Smooth muscle cell (in vitro differentiated cells): ENCODE measurements around the gene FNDC3A. TPM values are rescaled to one million over a fixed set of nuclear protein-coding genes. Genes with fewer than 3 reads are reported as not detected.
"Not testable (repeated sequence)": the region's sequence is repeated elsewhere in the genome, so short reads cannot be mapped to it uniquely, and the experiment has no call there.

Experiments
- DNase-seq: peaks from one replicate; lab custom pipeline; 2025; ENCODE audit not compliant: unreplicated experiment; lab: John Stamatoyannopoulos, UW
- H2AFZ ChIP-seq: fragments of 200-600 bp; sonication (generic); 2 replicates; pipeline ENCODE4 v1.6.0; 2016; ENCODE audit warnings: antibody characterized with exemption, low read depth, mild to moderate bottlenecking
- H3F3A ChIP-seq: fragments of 200-600 bp; sonication (generic); 2 replicates; pipeline ENCODE4 v1.6.0; 2017; ENCODE audit warnings: antibody characterized with exemption, low read depth
- H3K27ac ChIP-seq: fragments of 200-600 bp; sonication (generic); 2 replicates; pipeline ENCODE4 v1.5.1; 2016; ENCODE audit warnings: low read depth, mild to moderate bottlenecking
- H3K27me3 ChIP-seq: fragments of 200-600 bp; sonication (generic); 2 replicates; pipeline ENCODE4 v1.6.1; 2016; ENCODE audit warnings: low read depth, mild to moderate bottlenecking
- H3K36me3 ChIP-seq: fragments of 200-600 bp; sonication (generic); 2 replicates; pipeline ENCODE4 v1.5.1; 2016; ENCODE audit warnings: low read depth
- H3K4me1 ChIP-seq: fragments of 200-600 bp; sonication (generic); 2 replicates; pipeline ENCODE4 v1.5.1; 2016; ENCODE audit warnings: low read depth
- H3K4me2 ChIP-seq: fragments of 200-600 bp; sonication (generic); 2 replicates; pipeline ENCODE4 v1.6.0; 2016; ENCODE audit warnings: mild to moderate bottlenecking
- H3K4me3 ChIP-seq: fragments of 200-600 bp; sonication (generic); 2 replicates; pipeline ENCODE4 v1.5.1; 2016; ENCODE audit warnings: mild to moderate bottlenecking
- H3K79me2 ChIP-seq: fragments of 200-600 bp; sonication (generic); 2 replicates; pipeline ENCODE4 v1.6.0; 2016; ENCODE audit warnings: low read depth, mild to moderate bottlenecking
- H3K9ac ChIP-seq: fragments of 200-600 bp; sonication (generic); 2 replicates; pipeline ENCODE4 v1.6.0; 2016; ENCODE audit warnings: low read depth
- H3K9me3 ChIP-seq: fragments of 200-600 bp; sonication (generic); replicated peaks from 2 replicates; pipeline ENCODE4 v1.5.1; 2016; ENCODE audit warnings: low read depth
- H4K20me1 ChIP-seq: fragments of 200-600 bp; sonication (generic); 2 replicates; pipeline ENCODE4 v1.6.0; 2016; ENCODE audit warnings: low read depth
- WGBS: methylation state at CpG from one replicate; pipeline ENCODE4 v1.1.7; 2016; ENCODE audit warnings: low lambda C conversion rate; 5-methylcytosine and 5-hydroxymethylcytosine counted together
- polyA plus RNA-seq: library from polyadenylated mRNA; unstranded; fragments of >200 nt; fragmentation: Nextera tagmentation; extraction: Ambion mirVana; gene quantifications from 2 replicates; pipeline ENCODE4 v1.2.1, GENCODE V29; 2016
- total RNA-seq: library from RNA; depleted of rRNA; stranded (reverse); fragments of >200 nt; gene quantifications from 2 replicates; pipeline ENCODE4 v1.2.3, GENCODE V29; 2014
- TF ChIP-seq, protein P1 (sequence below): fragments of 200-600 bp; sonication (generic); IDR thresholded peaks from 2 replicates; pipeline ENCODE4 v1.5.1; 2017; ENCODE audit warnings: borderline replicate concordance, mild to moderate bottlenecking, antibody characterized with exemption; ENCODE audit not compliant: insufficient read depth, poor library complexity, severe bottlenecking

FNDC3A gene
- total and polyA plus RNA-seq, 2 experiments from 2014 or later: 22.0 to 104 TPM

DNA sequence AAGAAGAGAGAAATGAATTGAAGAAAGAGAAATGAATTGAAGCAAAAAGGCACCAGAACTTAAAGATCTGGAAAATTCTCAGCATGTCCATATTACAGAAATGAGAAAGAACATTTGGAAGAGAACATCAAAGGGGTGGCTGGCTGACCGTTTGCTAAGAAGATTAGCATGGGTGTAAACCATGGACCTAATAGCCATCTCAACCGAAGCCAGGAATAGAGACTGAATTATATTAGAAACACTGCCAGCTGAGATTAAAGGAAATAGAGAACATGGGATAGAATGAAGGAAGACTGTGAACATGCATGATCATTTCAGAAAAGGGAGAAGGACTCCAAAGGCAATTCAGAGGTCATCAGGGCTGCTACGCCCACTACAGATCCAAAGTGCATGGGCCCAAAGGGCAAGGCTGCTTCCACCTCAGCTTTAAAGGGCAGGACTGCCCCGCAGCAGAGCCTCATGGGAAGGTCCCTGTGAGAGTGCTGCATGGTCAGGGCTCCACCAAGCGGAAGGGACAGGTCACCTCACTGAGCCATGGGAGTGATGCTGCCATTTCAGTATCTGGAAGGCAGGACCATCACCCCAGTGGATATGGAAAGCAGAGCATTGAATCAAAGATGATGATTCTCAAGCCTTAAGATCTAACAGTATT lies 23.1 kb downstream of the FNDC3A start:
- H3K9me3 ChIP-seq: peaks cover 6% of the 10 kb centered on the region
- no peaks in the 10 kb centered on the region for H4K20me1 ChIP-seq
- WGBS: 59% methylated on average over 5 of the region's 5 CpGs
- H3K36me3 ChIP-seq: peaks cover 9% of the 10 kb centered on the region
- no peak overlapping the region for H3K4me3 ChIP-seq
- no peaks in the 10 kb centered on the region for H3F3A ChIP-seq
- peaks cover 81% of the 10 kb centered on the region for H3K79me2 ChIP-seq
- TF ChIP-seq, protein P1, sequence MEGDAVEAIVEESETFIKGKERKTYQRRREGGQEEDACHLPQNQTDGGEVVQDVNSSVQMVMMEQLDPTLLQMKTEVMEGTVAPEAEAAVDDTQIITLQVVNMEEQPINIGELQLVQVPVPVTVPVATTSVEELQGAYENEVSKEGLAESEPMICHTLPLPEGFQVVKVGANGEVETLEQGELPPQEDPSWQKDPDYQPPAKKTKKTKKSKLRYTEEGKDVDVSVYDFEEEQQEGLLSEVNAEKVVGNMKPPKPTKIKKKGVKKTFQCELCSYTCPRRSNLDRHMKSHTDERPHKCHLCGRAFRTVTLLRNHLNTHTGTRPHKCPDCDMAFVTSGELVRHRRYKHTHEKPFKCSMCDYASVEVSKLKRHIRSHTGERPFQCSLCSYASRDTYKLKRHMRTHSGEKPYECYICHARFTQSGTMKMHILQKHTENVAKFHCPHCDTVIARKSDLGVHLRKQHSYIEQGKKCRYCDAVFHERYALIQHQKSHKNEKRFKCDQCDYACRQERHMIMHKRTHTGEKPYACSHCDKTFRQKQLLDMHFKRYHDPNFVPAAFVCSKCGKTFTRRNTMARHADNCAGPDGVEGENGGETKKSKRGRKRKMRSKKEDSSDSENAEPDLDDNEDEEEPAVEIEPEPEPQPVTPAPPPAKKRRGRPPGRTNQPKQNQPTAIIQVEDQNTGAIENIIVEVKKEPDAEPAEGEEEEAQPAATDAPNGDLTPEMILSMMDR: no peak
- peaks cover 2% of the 10 kb centered on the region for H3K4me1 ChIP-seq
- no peak for DNase-seq
- no peak overlapping the region for H3K4me2 ChIP-seq
- no peak overlapping the region for H3K27ac ChIP-seq
- H3K9ac ChIP-seq: no peak overlapping the region
- H2AFZ ChIP-seq: no peak overlapping the region
- no peaks in the 10 kb centered on the region for H3K27me3 ChIP-seq

DNA sequence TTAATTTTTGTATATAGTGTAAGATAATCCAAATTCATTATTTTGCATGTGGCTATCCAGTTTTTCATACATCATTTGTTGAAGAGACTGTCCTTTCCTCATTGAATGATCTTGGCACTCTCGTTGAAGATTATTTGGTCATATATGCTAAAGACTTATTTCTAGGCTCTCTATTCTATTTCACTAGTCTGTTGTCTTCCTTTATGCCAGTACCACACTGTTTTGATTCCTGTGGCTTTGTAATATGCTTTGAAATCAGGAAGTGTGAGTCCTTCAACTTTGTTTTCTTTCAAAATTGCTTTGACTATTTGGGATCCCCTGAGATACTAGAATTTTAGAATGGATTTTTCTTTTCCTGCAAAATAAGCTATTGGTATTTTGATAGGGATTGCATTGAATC lies 24.5 kb downstream of the FNDC3A start:
- peaks cover 9% of the 10 kb centered on the region for H3K36me3 ChIP-seq
- no peaks in the 10 kb centered on the region for H3F3A ChIP-seq
- no peak overlapping the region for H3K4me2 ChIP-seq
- no peaks in the 10 kb centered on the region for H4K20me1 ChIP-seq
- H2AFZ ChIP-seq: no peak overlapping the region
- peaks cover 6% of the 10 kb centered on the region for H3K9me3 ChIP-seq
- H3K27me3 ChIP-seq: no peaks in the 10 kb centered on the region
- TF ChIP-seq, protein P1: no peak
- peaks cover 8% of the 10 kb centered on the region for H3K4me1 ChIP-seq
- H3K79me2 ChIP-seq: peaks cover 86% of the 10 kb centered on the region
- H3K9ac ChIP-seq: no peak overlapping the region
- no peak for DNase-seq
- H3K27ac ChIP-seq: no peak overlapping the region
- WGBS: 97% methylated on average over 1 of the region's 1 CpG
- H3K4me3 ChIP-seq: no peak overlapping the region

DNA sequence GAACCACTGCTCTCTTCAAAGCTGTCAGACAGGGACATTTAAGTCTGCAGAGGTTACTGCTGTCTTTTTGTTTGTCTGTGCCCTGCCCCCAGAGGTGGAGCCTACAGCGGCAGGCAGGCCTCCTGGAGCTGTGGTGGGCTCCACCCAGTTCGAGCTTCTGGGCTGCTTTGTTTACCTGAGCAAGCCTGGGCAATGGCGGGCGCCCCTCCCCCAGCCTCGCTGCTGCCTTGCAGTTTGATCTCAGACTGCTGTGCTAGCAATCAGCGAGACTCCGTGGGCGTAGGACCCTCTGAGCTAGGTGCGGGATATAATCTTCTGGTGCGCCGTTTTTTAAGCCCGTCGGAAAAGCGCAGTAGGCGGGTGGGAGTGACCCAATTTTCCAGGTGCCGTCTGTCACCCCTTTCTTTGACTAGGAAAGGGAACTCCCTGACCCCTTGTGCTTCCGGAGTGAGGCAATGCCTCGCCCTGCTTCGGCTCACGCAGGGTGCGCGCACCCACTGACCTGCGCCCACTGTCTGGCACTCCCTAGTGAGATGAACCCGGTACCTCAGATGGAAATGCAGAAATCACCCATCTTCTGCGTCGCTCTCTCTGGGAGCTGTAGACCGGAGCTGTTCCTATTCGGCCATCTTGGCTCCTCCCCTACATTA lies 43.4 kb downstream of the FNDC3A start:
- H3K4me2 ChIP-seq, H3K4me3 ChIP-seq, H4K20me1 ChIP-seq, H3K9me3 ChIP-seq, H3K79me2 ChIP-seq, H2AFZ ChIP-seq, H3F3A ChIP-seq, H3K27me3 ChIP-seq, H3K9ac ChIP-seq, H3K27ac ChIP-seq, H3K36me3 ChIP-seq, DNase-seq, H3K4me1 ChIP-seq: not testable (repeated sequence)
- WGBS: 95% methylated on average over 28 of the region's 28 CpGs

DNA sequence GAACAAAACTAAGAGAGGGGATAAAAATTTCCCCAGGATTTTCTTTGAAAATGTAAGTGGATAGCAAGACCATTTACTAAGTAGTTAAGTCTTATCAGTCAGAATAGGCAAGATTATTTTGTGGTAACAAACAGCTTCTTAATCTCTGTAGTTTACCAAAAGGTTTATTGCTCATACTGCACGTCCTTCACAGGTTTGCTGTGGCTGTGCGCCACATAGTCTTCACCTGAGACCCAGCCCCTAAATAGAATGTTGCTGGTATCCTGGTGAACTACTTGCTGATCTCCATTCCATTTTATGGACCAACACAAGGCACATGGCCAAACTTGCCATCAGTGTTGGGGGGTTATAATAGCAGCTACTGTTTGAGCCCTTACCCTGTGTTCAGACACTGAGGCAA lies 44.6 kb downstream of the FNDC3A start:
- H3K36me3 ChIP-seq: peaks cover 9% of the 10 kb centered on the region
- no peak overlapping the region for H3K4me2 ChIP-seq
- H3K9ac ChIP-seq: no peak overlapping the region
- no peak overlapping the region for H3K27ac ChIP-seq
- no peak overlapping the region for H3K4me3 ChIP-seq
- H2AFZ ChIP-seq: no peak overlapping the region
- no peaks in the 10 kb centered on the region for H3K27me3 ChIP-seq
- peaks cover 7% of the 10 kb centered on the region for H3K9me3 ChIP-seq
- no peaks in the 10 kb centered on the region for H4K20me1 ChIP-seq
- WGBS: 89% methylated on average over 2 of the region's 2 CpGs
- no peaks in the 10 kb centered on the region for H3K4me1 ChIP-seq
- no peaks in the 10 kb centered on the region for H3F3A ChIP-seq
- TF ChIP-seq, protein P1: no peak
- no peak for DNase-seq
- peaks cover 18% of the 10 kb centered on the region for H3K79me2 ChIP-seq
